Transverse colon (tissue), 4 donors: ENCODE data around the gene DNAJC8. TPM values are rescaled to one million over a fixed set of nuclear protein-coding genes. Genes with fewer than 3 reads are reported as not detected.

Experiments
- DNase-seq: peaks from one replicate; pipeline ENCODE4 v3.0.0-alpha.2; 2019
- H3K27ac ChIP-seq, 4 donors: fragments of 200-600 bp; sonication (generic); 2 replicates each; pipeline ENCODE4 v1.5.1; 2016 to 2018; ENCODE audit warnings: inconsistent platforms in 4 of 4
- H3K27me3 ChIP-seq: fragments of 200-600 bp; sonication (generic); 2 replicates; pipeline ENCODE4 v1.5.1; 2017; ENCODE audit warnings: inconsistent platforms
- H3K36me3 ChIP-seq, 4 donors: fragments of 200-600 bp; sonication (generic); 2 replicates each; pipeline ENCODE4 v1.5.1; 2017 to 2019; ENCODE audit warnings: inconsistent platforms in 4 of 4
- H3K4me1 ChIP-seq, 4 donors: fragments of 200-600 bp; sonication (generic); 2 replicates each; pipeline ENCODE4 v1.5.1; 2017 to 2020; ENCODE audit warnings: inconsistent platforms in 4 of 4
- H3K4me3 ChIP-seq, 4 donors: fragments of 200-600 bp; sonication (generic); 1 replicate in 1 of 4; 2 replicates in 3 of 4; pipeline versions ENCODE4 v1.5.1 to v1.6.1; 2017 to 2019; ENCODE audit warnings: inconsistent platforms in 4 of 4
- H3K9me3 ChIP-seq, 2 donors: fragments of 200-600 bp; sonication (generic); 2 replicates each; pipeline ENCODE4 v1.5.1; 2017 to 2019; ENCODE audit warnings: inconsistent platforms in 2 of 2
- EP300 ChIP-seq: sonication (generic); formaldehyde crosslinking; IDR thresholded peaks from one replicate; pipeline ENCODE4 v1.6.1; 2017; ENCODE audit warnings: antibody characterized with exemption, low read depth
- POLR2A ChIP-seq: fragments of 450-650 bp; IDR thresholded peaks from one replicate; pipeline ENCODE4 v1.6.1; 2016; ENCODE audit warnings: antibody characterized with exemption, mild to moderate bottlenecking, moderate library complexity
- POLR2AphosphoS5 ChIP-seq, 3 donors: sonication (generic); formaldehyde crosslinking; IDR thresholded peaks; one replicate each; pipeline ENCODE4 v1.6.1; 2016; ENCODE audit warnings: antibody characterized with exemption in 3 of 3
- WGBS, 2 donors: methylation state at CpG; one replicate each; pipeline ENCODE4 v1.1.5; 2018; ENCODE audit warnings: low coverage in 1 of 2; 5-methylcytosine and 5-hydroxymethylcytosine counted together
- in situ Hi-C, 4 donors: fragments of 200-750 bp; cut with MboI; loops; one replicate each; pipeline versions ENCODE4 v1.15.0 to v1.15.1; 2017; ENCODE audit warnings: low sequenced_read_pairs in 3 of 4, low pct_ligation_motif_present in 1 of 4, low pct_unique_long_range_greater_than_20kb in 1 of 4
- intact Hi-C: fragments of 100-400 bp; cut with DNase I; formaldehyde crosslinking; loops from one replicate; pipeline ENCODE4 v1.15.1; 2023; ENCODE audit warnings: low total_unique reads
- total RNA-seq, 4 donors: library from RNA; depleted of rRNA; stranded (reverse); fragments of >200 nt; gene quantifications; one replicate each; pipeline ENCODE4 v1.1.0, GENCODE V29; 2016
- TF ChIP-seq, protein P1 (sequence below), 5 experiments: fragments of 200-600 bp in 3 of 5; fragments of 450-650 bp in 2 of 5; sonication (generic) in 3 of 5; IDR thresholded peaks; 1 replicate in 2 of 5; 2 replicates in 3 of 5; pipeline ENCODE4 v1.5.1; 2016 to 2017; ENCODE audit warnings: antibody characterized with exemption in 5 of 5, inconsistent platforms in 3 of 5, mild to moderate bottlenecking in 2 of 5, moderate library complexity in 1 of 5

The DNAJC8 gene
- total RNA-seq, 4 donors from 2014 or later, result 33.3 to 68.7 (median 46.8) TPM

DNA sequence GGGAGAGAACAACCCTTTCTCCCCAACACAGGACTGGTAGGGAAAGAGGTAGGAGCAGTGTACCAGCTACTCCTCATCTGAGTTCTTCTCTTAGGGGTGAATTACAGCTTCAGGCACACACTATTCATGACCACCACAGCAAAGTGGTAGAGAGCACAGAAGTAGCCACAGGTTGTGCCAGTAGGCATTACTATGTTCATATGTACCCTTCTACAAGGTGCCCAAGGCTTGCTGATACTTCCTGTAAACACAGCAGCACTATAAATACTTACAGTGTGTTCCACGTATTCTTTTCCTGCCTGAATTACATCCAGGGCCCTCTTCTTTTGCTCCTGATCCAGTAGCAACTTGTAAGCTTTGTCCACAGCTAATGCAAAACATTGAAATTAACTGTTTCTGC lies 23.1 kb downstream of the DNAJC8 start:
- no peak overlapping the region for H3K4me3 ChIP-seq
- 64 to 71% methylated on average over 1 of the region's 1 CpG for WGBS, 2 donors
- no peaks in the 10 kb centered on the region for H3K9me3 ChIP-seq
- no peak for DNase-seq
- no peaks in the 10 kb centered on the region for H3K27me3 ChIP-seq
- no peak overlapping the region for H3K27ac ChIP-seq
- peaks cover 0 to 74% (median 25%) of the 10 kb centered on the region in 4 donors for H3K36me3 ChIP-seq
- TF ChIP-seq POLR2A, result no peak
- TF ChIP-seq POLR2AphosphoS5 (IDR thresholded peaks at IDR 0.05), result no peak
- TF ChIP-seq, protein P1, sequence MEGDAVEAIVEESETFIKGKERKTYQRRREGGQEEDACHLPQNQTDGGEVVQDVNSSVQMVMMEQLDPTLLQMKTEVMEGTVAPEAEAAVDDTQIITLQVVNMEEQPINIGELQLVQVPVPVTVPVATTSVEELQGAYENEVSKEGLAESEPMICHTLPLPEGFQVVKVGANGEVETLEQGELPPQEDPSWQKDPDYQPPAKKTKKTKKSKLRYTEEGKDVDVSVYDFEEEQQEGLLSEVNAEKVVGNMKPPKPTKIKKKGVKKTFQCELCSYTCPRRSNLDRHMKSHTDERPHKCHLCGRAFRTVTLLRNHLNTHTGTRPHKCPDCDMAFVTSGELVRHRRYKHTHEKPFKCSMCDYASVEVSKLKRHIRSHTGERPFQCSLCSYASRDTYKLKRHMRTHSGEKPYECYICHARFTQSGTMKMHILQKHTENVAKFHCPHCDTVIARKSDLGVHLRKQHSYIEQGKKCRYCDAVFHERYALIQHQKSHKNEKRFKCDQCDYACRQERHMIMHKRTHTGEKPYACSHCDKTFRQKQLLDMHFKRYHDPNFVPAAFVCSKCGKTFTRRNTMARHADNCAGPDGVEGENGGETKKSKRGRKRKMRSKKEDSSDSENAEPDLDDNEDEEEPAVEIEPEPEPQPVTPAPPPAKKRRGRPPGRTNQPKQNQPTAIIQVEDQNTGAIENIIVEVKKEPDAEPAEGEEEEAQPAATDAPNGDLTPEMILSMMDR (IDR thresholded peaks at IDR 0.05), result no peak
- TF ChIP-seq EP300, result no peak
- in situ Hi-C loops (loop anchor here in 2 of 4 donors (5.0 to 25.0 kb wide), 2 partner anchors 117 to 347 kb away; partner anchors contain the start of gene THEMIS2 (in 1 of the 2)), intact Hi-C loops (no loop called here)
- peaks cover 0 to 5% (median 0%) of the 10 kb centered on the region in 4 donors for H3K4me1 ChIP-seq

DNA sequence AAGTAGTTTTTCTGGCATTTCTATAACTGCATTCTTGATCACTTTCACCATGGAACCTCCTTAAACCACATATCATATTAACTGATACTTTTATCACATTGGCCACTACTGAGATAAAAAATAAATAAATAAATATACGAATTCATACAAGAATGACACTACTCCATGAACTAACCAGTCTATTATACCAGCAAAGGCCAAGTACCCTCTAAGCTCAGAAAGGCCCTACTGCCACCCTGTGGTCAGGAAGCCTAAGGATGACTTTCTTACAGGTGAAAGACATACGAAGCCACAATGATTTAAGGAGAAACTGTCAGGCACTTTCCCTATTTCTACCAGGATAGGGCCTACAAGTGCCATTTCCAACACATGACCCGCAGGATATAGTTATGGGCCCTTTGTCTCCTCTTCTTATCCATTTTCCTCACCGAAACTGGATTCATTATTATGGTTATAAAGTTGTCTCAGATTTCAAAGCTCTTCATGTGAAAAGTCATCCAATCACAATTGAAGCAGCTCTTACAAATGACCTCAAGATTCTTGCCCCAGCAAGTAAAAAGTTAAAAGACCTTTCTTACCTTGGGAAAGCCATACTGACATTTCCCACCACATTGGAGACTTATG lies 23.9 kb downstream of the DNAJC8 start:
- WGBS, 2 donors, result 14 to 32% methylated on average over 4 of the region's 4 CpGs
- peaks cover 0 to 71% (median 25%) of the 10 kb centered on the region in 4 donors for H3K36me3 ChIP-seq
- intact Hi-C loops, result no loop called here
- in situ Hi-C loops, result loop anchor here in 2 of 4 donors (5.0 to 25.0 kb wide), 2 partner anchors 117 to 347 kb away; partner anchors contain the start of gene THEMIS2 (in 1 of the 2)
- no peak overlapping the region for H3K27ac ChIP-seq
- H3K4me3 ChIP-seq, result no peak overlapping the region
- TF ChIP-seq POLR2AphosphoS5 (IDR thresholded peaks at IDR 0.05) (no peak), EP300 (no peak), POLR2A (no peak)
- TF ChIP-seq, protein P1 (IDR thresholded peaks at IDR 0.05), result peak; percentile 55 to 68 (median 60)
- H3K9me3 ChIP-seq, result no peaks in the 10 kb centered on the region
- peak; percentile 73 for DNase-seq
- H3K27me3 ChIP-seq, result no peaks in the 10 kb centered on the region
- peaks cover 0 to 5% (median 0%) of the 10 kb centered on the region in 4 donors for H3K4me1 ChIP-seq

DNA sequence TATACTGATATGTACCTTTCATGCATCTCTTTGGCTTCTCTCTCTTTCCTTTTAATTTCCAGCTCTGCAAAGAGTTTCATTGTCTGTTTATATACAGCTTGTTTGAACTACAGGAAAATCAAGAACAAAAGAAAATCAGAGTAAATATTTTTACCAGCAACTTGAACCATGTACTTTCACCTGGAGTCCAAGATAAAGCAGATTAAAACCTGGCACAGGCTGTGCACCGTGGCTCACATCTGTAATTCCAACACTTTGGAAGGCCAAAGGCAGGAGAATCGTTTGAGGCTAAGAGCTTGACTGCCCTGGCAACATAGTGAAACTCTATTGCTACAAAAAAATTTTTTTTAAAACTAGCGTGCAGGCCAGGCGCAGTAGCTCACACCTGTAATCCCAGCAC lies 27.6 kb downstream of the DNAJC8 start:
- no peak for DNase-seq
- in situ Hi-C loops, result loop anchor here in 2 of 4 donors (5.0 to 25.0 kb wide), 2 partner anchors 113 to 343 kb away; partner anchors contain the start of gene THEMIS2 (in 1 of the 2)
- H3K4me1 ChIP-seq, result peaks cover 0 to 1% (median 0%) of the 10 kb centered on the region in 4 donors
- TF ChIP-seq, protein P1 (IDR thresholded peaks at IDR 0.05), result no peak
- TF ChIP-seq POLR2A, result no peak
- TF ChIP-seq EP300, result no peak
- no peak for TF ChIP-seq POLR2AphosphoS5 (IDR thresholded peaks at IDR 0.05)
- no peak overlapping the region for H3K27ac ChIP-seq
- WGBS, 2 donors, result 59 to 67% methylated on average over 3 to 4 of the region's 4 CpGs
- intact Hi-C loops, result no loop called here
- no peaks in the 10 kb centered on the region for H3K27me3 ChIP-seq
- H3K4me3 ChIP-seq, result no peak overlapping the region
- peaks cover 0 to 71% (median 36%) of the 10 kb centered on the region in 4 donors for H3K36me3 ChIP-seq
- no peaks in the 10 kb centered on the region for H3K9me3 ChIP-seq

DNA sequence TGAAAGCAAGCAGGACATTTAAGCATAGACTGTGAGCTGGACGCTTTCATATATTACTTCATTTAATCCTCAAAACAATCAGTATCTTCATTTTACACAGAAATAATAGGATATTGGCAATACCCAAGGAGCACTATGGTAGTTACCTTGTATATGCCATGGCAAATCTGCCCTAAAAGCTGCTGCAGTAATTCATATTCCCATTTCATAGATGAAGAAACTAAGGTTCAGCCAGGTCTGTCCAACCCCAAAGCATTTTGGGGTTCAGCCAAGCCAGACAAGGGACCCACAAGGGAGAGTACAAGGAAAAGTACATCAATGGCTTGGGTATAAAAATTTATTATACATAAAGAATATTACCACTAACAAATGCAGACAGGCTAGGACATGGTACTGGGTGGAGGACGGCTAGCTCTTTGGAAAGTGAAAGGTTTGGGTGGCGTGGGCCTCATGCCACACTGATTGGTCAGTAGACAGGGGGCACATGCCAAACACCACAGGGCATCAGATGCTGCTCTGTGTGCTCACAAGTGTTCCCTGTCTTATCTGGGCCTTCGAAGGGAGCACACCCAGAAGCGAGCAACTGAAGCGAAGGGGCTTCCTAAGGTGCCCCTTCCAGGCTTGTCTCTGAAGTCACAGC lies 32.5 kb downstream of the DNAJC8 start:
- peaks cover 3 to 13% (median 7%) of the 10 kb centered on the region in 4 donors for H3K4me1 ChIP-seq
- intact Hi-C loops, result no loop called here
- TF ChIP-seq POLR2AphosphoS5 (IDR thresholded peaks at IDR 0.05) (no peak), POLR2A (no peak), EP300 (no peak)
- TF ChIP-seq, protein P1 (IDR thresholded peaks at IDR 0.05), result no peak
- no peaks in the 10 kb centered on the region for H3K27me3 ChIP-seq
- peaks cover 0 to 46% (median 25%) of the 10 kb centered on the region in 4 donors for H3K36me3 ChIP-seq
- 65 to 87% methylated on average over 2 to 6 of the region's 6 CpGs for WGBS, 2 donors
- H3K4me3 ChIP-seq, result no peak overlapping the region
- H3K27ac ChIP-seq, result no peak overlapping the region
- no peaks in the 10 kb centered on the region for H3K9me3 ChIP-seq
- no peak for DNase-seq
- in situ Hi-C loops, result loop anchor here in 1 of 4 donors (25.0 kb wide), 1 partner anchor 338 kb away; the partner anchor contains the start of gene THEMIS2
